ENCODE data around the gene OTULIN.

The OTULIN gene

DNA sequence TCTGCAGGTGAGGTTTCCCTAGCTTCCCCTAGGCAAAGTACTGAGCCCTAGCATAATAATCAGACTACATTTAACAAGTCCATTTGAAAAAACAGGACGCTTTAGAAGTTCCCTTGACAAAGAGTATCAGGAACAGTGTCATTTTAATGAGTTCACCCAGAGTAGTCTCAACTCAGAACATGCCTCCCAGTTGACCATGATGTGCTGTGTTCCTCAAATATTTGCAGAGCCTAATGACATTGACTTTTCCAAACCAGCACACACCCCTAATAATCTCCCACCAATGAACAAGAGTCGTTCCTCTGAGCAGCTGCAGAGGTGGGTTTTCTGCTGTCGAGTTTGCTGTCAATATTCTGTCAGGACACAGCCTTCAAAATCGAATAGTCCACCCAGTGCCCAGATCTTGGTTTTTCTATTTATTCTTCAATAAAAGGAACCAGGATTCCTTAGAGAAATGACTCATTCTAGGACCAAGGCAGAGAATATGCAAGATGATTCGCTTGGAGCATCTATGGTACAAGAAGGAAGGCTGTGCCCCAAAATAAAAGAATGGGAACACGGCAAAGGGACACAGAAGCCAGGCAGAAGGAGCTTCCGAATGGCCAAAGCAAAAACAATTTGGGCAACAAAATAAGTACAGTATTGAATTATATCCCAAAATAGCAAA lies 57.6 kb downstream of the OTULIN start:
- H3K79me2 ChIP-seq (ENCODE audit: control insufficient read depth, low read length) = no peaks in the 10 kb centered on the region

DNA sequence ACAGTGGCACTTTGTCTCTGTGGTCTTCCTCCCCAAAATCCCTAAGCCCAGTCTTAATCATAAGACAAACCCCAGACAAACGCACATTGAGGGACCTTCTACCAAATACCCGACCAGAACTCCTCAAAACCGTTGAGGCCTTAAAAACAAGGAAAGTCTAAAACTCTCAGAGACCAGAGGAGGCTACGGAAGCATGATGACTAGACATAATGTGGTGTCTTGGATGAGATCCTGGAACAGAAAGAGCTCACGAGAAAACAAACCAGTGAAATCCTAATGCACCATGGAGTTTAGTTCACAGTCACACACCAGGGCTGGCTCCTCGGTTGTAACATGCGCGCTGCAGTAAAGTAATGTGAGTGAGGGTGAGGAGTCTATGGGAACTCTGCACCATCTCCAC lies 58.4 kb downstream of the OTULIN start:
- no peaks in the 10 kb centered on the region for H3K27me3 ChIP-seq (ENCODE audit: control insufficient read depth, low read length)
- TF ChIP-seq, protein P1, sequence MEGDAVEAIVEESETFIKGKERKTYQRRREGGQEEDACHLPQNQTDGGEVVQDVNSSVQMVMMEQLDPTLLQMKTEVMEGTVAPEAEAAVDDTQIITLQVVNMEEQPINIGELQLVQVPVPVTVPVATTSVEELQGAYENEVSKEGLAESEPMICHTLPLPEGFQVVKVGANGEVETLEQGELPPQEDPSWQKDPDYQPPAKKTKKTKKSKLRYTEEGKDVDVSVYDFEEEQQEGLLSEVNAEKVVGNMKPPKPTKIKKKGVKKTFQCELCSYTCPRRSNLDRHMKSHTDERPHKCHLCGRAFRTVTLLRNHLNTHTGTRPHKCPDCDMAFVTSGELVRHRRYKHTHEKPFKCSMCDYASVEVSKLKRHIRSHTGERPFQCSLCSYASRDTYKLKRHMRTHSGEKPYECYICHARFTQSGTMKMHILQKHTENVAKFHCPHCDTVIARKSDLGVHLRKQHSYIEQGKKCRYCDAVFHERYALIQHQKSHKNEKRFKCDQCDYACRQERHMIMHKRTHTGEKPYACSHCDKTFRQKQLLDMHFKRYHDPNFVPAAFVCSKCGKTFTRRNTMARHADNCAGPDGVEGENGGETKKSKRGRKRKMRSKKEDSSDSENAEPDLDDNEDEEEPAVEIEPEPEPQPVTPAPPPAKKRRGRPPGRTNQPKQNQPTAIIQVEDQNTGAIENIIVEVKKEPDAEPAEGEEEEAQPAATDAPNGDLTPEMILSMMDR (IDR thresholded peaks at IDR 0.05; ENCODE audit: low read depth, low read length, poor library complexity, severe bottlenecking) = no peak
- TF ChIP-seq EZH2phosphoT487 (IDR thresholded peaks at IDR 0.05; ENCODE audit: borderline replicate concordance, low read length) = no peak
- no peak overlapping the region for H3K4me3 ChIP-seq (ENCODE audit: low read length)
- no peak overlapping the region for H3K27ac ChIP-seq (ENCODE audit: low read depth, low read length)
- no peaks in the 10 kb centered on the region for H3F3A ChIP-seq (ENCODE audit: control insufficient read depth, insufficient read depth)
- peaks cover 15% of the 10 kb centered on the region; the same call in 1 of the 2 replicates for H3K36me3 ChIP-seq (ENCODE audit: control insufficient read depth, low read length)
- peaks cover 3% of the 10 kb centered on the region; the same call in 1 of the 2 replicates for H3K4me1 ChIP-seq (ENCODE audit: control insufficient read depth, low read length)
- H3K4me2 ChIP-seq (ENCODE audit: low read length) = no peak overlapping the region
- H3K9me2 ChIP-seq (replicated peaks; ENCODE audit: control insufficient read depth, low read length) = no peaks in the 10 kb centered on the region
- no peaks in the 10 kb centered on the region for H3K79me2 ChIP-seq (ENCODE audit: control insufficient read depth, low read length)
- H3K9me3 ChIP-seq (ENCODE audit: control insufficient read depth, insufficient read depth, low read length) = no peaks in the 10 kb centered on the region
- H4K20me1 ChIP-seq (ENCODE audit: control insufficient read depth, insufficient read depth, low read depth, low read length) = no peaks in the 10 kb centered on the region

More for the DNA sequence above, 57.6 kb downstream of the OTULIN start:
- Histone ChIP-seq H4K20me1 (ENCODE audit: control insufficient read depth, insufficient read depth, low read depth, low read length) (no peaks in the 10 kb centered on the region), H3K4me2 (ENCODE audit: low read length) (no peak overlapping the region), H3K27me3 (ENCODE audit: control insufficient read depth, low read length) (no peaks in the 10 kb centered on the region), H3K9me3 (ENCODE audit: control insufficient read depth, insufficient read depth, low read length) (no peaks in the 10 kb centered on the region), H3K36me3 (ENCODE audit: control insufficient read depth, low read length) (peaks cover 15% of the 10 kb centered on the region; the same call in 1 of the 2 replicates), H3K9me2 (replicated peaks; ENCODE audit: control insufficient read depth, low read length) (no peaks in the 10 kb centered on the region), H3F3A (ENCODE audit: control insufficient read depth, insufficient read depth) (no peaks in the 10 kb centered on the region), H3K27ac (ENCODE audit: low read depth, low read length) (no peak overlapping the region), H3K4me1 (ENCODE audit: control insufficient read depth, low read length) (no peaks in the 10 kb centered on the region), H3K4me3 (ENCODE audit: low read length) (no peak overlapping the region)
- TF ChIP-seq EZH2phosphoT487 (IDR thresholded peaks at IDR 0.05; ENCODE audit: borderline replicate concordance, low read length) = no peak
- TF ChIP-seq, protein P1 (IDR thresholded peaks at IDR 0.05; ENCODE audit: low read depth, low read length, poor library complexity, severe bottlenecking) = no peak

DNA sequence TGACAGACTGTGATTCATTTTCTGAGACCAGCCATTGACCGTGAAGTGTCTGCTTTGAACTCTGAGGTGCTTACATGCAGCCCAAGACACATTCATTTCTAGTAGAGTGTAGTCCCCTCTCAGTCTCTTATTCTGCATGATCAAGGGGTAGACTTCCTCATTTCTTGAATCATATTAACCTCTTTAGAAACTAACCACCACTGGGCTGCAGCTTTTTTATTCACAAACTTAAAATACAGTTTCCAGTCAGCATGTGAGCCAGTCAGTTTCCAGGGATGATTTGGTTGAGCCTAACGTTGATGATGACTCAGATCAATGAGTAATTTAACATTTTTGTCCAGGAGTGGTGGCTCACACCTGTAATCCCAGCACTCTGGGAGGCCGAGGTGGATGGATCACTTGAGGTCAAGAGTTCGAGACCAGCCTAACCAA lies 59.2 kb downstream of the OTULIN start:
- Histone ChIP-seq H4K20me1 (ENCODE audit: control insufficient read depth, insufficient read depth, low read depth, low read length) (no peaks in the 10 kb centered on the region), H3K9me2 (replicated peaks; ENCODE audit: control insufficient read depth, low read length) (no peaks in the 10 kb centered on the region), H3K36me3 (ENCODE audit: control insufficient read depth, low read length) (peaks cover 15% of the 10 kb centered on the region; the same call in 1 of the 2 replicates), H3K27ac (ENCODE audit: low read depth, low read length) (no peak overlapping the region), H3K9me3 (ENCODE audit: control insufficient read depth, insufficient read depth, low read length) (no peaks in the 10 kb centered on the region), H3K4me1 (ENCODE audit: control insufficient read depth, low read length) (peaks cover 3% of the 10 kb centered on the region; the same call in 1 of the 2 replicates), H3K4me2 (ENCODE audit: low read length) (no peak overlapping the region), H3K79me2 (ENCODE audit: control insufficient read depth, low read length) (no peaks in the 10 kb centered on the region), H3K4me3 (ENCODE audit: low read length) (no peak overlapping the region), H3K27me3 (ENCODE audit: control insufficient read depth, low read length) (no peaks in the 10 kb centered on the region), H3F3A (ENCODE audit: control insufficient read depth, insufficient read depth) (no peaks in the 10 kb centered on the region)
- no peak for TF ChIP-seq EZH2phosphoT487 (IDR thresholded peaks at IDR 0.05; ENCODE audit: borderline replicate concordance, low read length)
- TF ChIP-seq, protein P1 (IDR thresholded peaks at IDR 0.05; ENCODE audit: low read depth, low read length, poor library complexity, severe bottlenecking) = no peak

Data from DOHH2 (cell line).